Keratinocyte (primary cell): ENCODE data around the gene CGRRF1.

Source experiments
- EZH2 ChIP-seq: IDR thresholded peaks from one replicate; pipeline ENCODE4 v1.6.1; 2012; ENCODE audit warnings: inconsistent platforms, mild to moderate bottlenecking, low read length, moderate library complexity
- TF ChIP-seq, protein P1 (sequence below), 3 experiments: IDR thresholded peaks in 1 of 3; conservative IDR thresholded peaks in 1 of 3; optimal IDR thresholded peaks in 1 of 3; 2 replicates in 2 of 3; 3 replicates in 1 of 3; pipeline versions ENCODE3 to v1.5.1; 2011; ENCODE audit warnings: low read length in 3 of 3, mild to moderate bottlenecking in 3 of 3, moderate library complexity in 2 of 3, control low read depth in 1 of 3, inconsistent platforms in 1 of 3; ENCODE audit not compliant: insufficient read depth in 2 of 3; ENCODE audit errors: extremely low read depth in 1 of 3

DNA sequence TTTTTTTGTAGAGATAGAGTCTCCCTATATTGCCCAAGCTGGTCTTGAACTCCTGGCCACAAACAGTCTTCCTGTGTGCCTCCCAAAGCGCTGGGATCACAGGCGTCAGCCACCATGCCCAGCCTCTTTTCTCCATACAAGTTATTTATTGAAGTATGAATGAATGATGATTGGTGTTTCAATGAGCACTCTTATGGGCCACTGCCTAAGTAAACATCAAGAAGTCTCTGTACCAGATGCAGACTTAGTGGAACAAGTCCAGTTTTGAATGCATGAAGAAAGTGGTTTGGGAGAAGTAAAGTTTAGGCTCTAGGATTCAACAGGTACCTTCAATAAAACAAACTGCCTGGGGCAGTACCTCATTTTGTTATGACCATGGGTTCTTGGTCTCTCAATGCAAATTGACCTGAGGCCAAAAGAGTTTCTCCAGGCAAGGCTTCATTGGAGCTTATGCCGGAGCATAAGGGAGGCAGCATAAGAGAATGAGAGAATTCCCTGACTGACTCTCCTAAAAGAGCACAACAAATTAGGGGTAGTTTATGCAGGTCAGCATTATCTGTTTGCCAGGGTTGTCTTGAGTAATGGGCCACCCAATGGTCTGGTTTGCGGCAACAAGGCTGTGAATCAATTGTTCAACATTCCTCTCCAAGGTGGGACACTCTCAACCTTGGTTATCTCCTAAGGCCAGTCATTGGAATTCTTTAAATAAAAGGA, 19.8 kb upstream of the CGRRF1 start:
- no peak for TF ChIP-seq EZH2
- TF ChIP-seq, protein P1, sequence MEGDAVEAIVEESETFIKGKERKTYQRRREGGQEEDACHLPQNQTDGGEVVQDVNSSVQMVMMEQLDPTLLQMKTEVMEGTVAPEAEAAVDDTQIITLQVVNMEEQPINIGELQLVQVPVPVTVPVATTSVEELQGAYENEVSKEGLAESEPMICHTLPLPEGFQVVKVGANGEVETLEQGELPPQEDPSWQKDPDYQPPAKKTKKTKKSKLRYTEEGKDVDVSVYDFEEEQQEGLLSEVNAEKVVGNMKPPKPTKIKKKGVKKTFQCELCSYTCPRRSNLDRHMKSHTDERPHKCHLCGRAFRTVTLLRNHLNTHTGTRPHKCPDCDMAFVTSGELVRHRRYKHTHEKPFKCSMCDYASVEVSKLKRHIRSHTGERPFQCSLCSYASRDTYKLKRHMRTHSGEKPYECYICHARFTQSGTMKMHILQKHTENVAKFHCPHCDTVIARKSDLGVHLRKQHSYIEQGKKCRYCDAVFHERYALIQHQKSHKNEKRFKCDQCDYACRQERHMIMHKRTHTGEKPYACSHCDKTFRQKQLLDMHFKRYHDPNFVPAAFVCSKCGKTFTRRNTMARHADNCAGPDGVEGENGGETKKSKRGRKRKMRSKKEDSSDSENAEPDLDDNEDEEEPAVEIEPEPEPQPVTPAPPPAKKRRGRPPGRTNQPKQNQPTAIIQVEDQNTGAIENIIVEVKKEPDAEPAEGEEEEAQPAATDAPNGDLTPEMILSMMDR (optimal IDR thresholded peaks at IDR 0.05 in 1 of 3, IDR thresholded peaks at IDR 0.05 in 1 of 3, conservative IDR thresholded peaks at IDR 0.05 in 1 of 3; ENCODE audit: extremely low read depth in 1 of 3, insufficient read depth in 2 of 3, low read length in 3 of 3): no peak
